ENCODE data around the gene HSCB. TPM values are rescaled to one million over a fixed set of nuclear protein-coding genes. Genes with fewer than 3 reads are reported as not detected.
A peak's percentile ranks its signal among the peaks of the same experiment; 100 is the strongest.

The HSCB gene
- total and polyA plus RNA-seq, 2 of the 4 experiments (the other 2 are of a cell fraction) = 5.4 to 13.2 TPM

GRCh38 chr22:28710576-28711191, 31.2 kb upstream of the HSCB start (continued):
- TF ChIP-seq CTCF (conservative IDR thresholded peaks at IDR 0.05; ENCODE audit: low read depth, low read length) (0 out of 2 replicates have a peak, but pooled peaks have one; percentile 7), FOS (IDR thresholded peaks at IDR 0.05; ENCODE audit: low read depth, low read length) (peak; percentile 41; the same call in 1 of the 2 replicates)
